Upper lobe of right lung (tissue), 1 donor: Measurements from ENCODE around the gene HMG20B. TPM values are rescaled to one million over a fixed set of nuclear protein-coding genes. Genes with fewer than 3 reads are reported as not detected.

Experiments used
- ATAC-seq: fragments of 200-7000 bp; cut with Tn5 transposase; one replicate; pipeline ENCODE4 v1.9.1; 2020; ENCODE audit warnings: mild to moderate bottlenecking, moderate library complexity
- DNase-seq: peaks from one replicate; pipeline ENCODE4 v3.0.0-alpha.2; 2020
- H3K27ac ChIP-seq: fragments of 200-600 bp; one replicate; pipeline ENCODE4 v1.8.0; 2022
- H3K27me3 ChIP-seq: fragments of 200-600 bp; one replicate; pipeline ENCODE4 v1.8.0; 2022; ENCODE audit warnings: mild to moderate bottlenecking
- H3K36me3 ChIP-seq: fragments of 200-600 bp; one replicate; pipeline ENCODE4 v1.8.0; 2022
- H3K4me1 ChIP-seq: fragments of 200-600 bp; one replicate; pipeline ENCODE4 v1.8.0; 2022
- H3K4me3 ChIP-seq: fragments of 200-600 bp; one replicate; pipeline ENCODE4 v1.8.0; 2022; ENCODE audit warnings: mild to moderate bottlenecking
- H3K9me3 ChIP-seq: fragments of 200-600 bp; one replicate; pipeline ENCODE4 v1.8.0; 2022
- CTCF ChIP-seq: fragments of 200-600 bp; IDR thresholded peaks from one replicate; pipeline ENCODE4 v1.8.0; 2022; ENCODE audit warnings: antibody characterized with exemption
- intact Hi-C: fragments of 100-400 bp; cut with DNase I; formaldehyde crosslinking; loops from one replicate; pipeline ENCODE4 v1.11.0; 2022
- total RNA-seq: library from RNA; stranded (reverse); fragmentation: NEBNext Ultra II Directional; extraction: Animal tissue kit (Norgen Biotek cat#: 25700); gene quantifications from one replicate; pipeline ENCODE4 v1.2.1, GENCODE V29; 2021
- donor health status: DM: no; HTN: yes; CAD: no; lungs with severe emphysema.

HMG20B gene
- total RNA-seq, 1 donor from 2014 or later: 60.0 TPM

GRCh38 chr19:3610745-3611717, 38.3 kb downstream of the HMG20B start:
- Histone ChIP-seq H3K9me3 (no peaks in the 10 kb centered on the region), H3K4me3 (no peak overlapping the region), H3K36me3 (peaks cover 30% of the 10 kb centered on the region), H3K27me3 (no peaks in the 10 kb centered on the region), H3K4me1 (peaks cover 27% of the 10 kb centered on the region), H3K27ac (no peak overlapping the region)
- DNase-seq (no peak), ATAC-seq (no peak)
- intact Hi-C loops: loop anchor here (10.0 kb wide), 1 partner anchor 66 kb away; no protein-coding TSS in a partner anchor
- TF ChIP-seq CTCF: no peak

DNA sequence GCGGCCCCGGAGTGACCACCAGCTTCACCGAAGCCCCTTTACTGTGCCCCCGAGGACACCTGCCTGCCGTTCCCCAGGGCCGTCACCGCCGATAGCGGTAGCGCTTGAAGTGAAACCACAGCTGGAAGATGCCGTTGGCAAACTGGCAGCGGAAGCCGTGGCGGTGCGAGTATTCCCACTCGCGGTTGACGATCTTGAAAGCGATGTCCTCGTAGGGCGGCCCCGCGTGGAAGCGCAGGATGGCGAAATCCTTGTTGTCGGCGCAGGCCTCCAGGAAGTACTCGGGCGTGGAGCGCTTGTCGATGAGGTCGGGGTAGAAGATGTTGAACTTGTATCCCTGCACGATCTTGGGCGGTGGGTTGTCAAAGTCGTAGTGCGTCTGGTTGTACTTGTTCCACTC, 39.1 kb downstream of the HMG20B start:
- H3K36me3 ChIP-seq: peaks cover 30% of the 10 kb centered on the region
- peaks cover 21% of the 10 kb centered on the region for H3K4me1 ChIP-seq
- H3K4me3 ChIP-seq: no peak overlapping the region
- no peak for TF ChIP-seq CTCF
- intact Hi-C loops: loop anchor here (10.0 kb wide), 1 partner anchor 67 kb away; no protein-coding TSS in a partner anchor
- ATAC-seq (no peak), DNase-seq (peak; percentile 62)
- H3K9me3 ChIP-seq: no peaks in the 10 kb centered on the region
- no peaks in the 10 kb centered on the region for H3K27me3 ChIP-seq
- no peak overlapping the region for H3K27ac ChIP-seq

GRCh38 chr19:3612330-3612729, 39.6 kb downstream of the HMG20B start:
- Histone ChIP-seq H3K36me3 (peaks cover 30% of the 10 kb centered on the region), H3K4me1 (peaks cover 17% of the 10 kb centered on the region), H3K9me3 (no peaks in the 10 kb centered on the region), H3K27ac (no peak overlapping the region), H3K27me3 (no peaks in the 10 kb centered on the region), H3K4me3 (no peak overlapping the region)
- no peak for TF ChIP-seq CTCF
- ATAC-seq (no peak), DNase-seq (peak; percentile 63)
- intact Hi-C loops: loop anchor here (10.0 kb wide), 1 partner anchor 68 kb away; no protein-coding TSS in a partner anchor

DNA sequence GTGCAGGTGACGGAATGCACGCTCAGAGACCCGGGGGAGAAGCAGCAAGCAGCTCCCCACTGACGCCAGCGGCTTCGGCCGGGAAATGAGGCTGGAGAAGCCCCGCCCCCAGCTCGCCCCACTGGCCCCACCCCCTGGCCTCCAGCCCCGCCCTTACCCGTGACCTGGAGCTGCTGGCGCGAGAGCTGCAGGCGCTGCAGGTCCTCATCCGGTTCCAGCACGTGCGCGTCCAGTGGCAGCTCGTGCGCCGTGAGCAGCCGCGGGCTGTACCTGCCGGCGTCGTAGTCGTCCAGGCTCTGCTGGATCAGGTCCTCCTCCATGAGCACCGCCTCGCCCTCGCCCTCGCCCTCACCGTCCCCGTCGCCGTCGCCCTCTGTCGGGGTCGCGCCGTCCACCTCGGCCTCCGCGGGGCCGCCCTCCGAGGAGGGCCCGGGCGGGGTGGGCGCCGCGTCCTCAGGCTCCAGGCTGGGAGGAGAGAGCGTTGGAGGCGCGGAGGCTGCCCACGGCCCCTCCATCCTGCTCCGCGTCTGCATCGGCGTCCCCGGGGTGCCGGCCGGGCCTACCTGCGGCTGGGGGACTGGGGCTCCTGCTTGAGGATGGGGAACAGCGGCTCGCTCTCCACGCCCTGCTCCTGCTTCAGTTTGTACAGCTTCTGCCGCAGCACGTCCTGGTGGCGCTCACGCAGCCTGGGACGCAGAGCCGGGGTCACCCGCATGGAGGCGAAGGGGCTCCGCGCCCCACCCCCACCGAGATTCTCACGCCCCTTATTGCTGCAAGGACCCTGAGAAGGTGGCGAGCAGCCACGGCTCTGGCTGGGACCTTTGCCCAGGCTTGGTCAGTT, 40.4 kb downstream of the HMG20B start:
- intact Hi-C loops: loop anchor here (10.0 kb wide), 1 partner anchor 68 kb away; no protein-coding TSS in a partner anchor
- peaks cover 30% of the 10 kb centered on the region for H3K36me3 ChIP-seq
- no peak for ATAC-seq

More for the DNA sequence above, 40.4 kb downstream of the HMG20B start:
- no peak overlapping the region for H3K27ac ChIP-seq
- no peak overlapping the region for H3K4me3 ChIP-seq
- DNase-seq: no peak
- no peaks in the 10 kb centered on the region for H3K27me3 ChIP-seq
- no peaks in the 10 kb centered on the region for H3K9me3 ChIP-seq
- peaks cover 13% of the 10 kb centered on the region for H3K4me1 ChIP-seq
- TF ChIP-seq CTCF: no peak
